Esophagus muscularis mucosa (tissue), 4 donors: Measurements from ENCODE around the gene KCNQ2.

ENCODE experiments used
- EP300 ChIP-seq: sonication (generic); formaldehyde crosslinking; IDR thresholded peaks from one replicate; pipeline ENCODE4 v1.6.1; 2017; ENCODE audit warnings: antibody characterized with exemption
- POLR2A ChIP-seq: fragments of 450-650 bp; IDR thresholded peaks from one replicate; pipeline ENCODE4 v1.6.1; 2017; ENCODE audit warnings: antibody characterized with exemption, moderate library complexity, mild to moderate bottlenecking, low read depth
- POLR2AphosphoS5 ChIP-seq, 2 donors: sonication (generic); formaldehyde crosslinking; IDR thresholded peaks; one replicate each; pipeline ENCODE4 v1.6.1; 2017; ENCODE audit warnings: antibody characterized with exemption in 2 of 2
- TF ChIP-seq, protein P1 (sequence below), 3 experiments: fragments of 200-600 bp in 2 of 3; fragments of 450-650 bp in 1 of 3; sonication (generic) in 2 of 3; IDR thresholded peaks; one replicate each; pipeline ENCODE4 v1.5.1; 2017 to 2019; ENCODE audit warnings: antibody characterized with exemption in 3 of 3, mild to moderate bottlenecking in 2 of 3, moderate library complexity in 1 of 3

DNA sequence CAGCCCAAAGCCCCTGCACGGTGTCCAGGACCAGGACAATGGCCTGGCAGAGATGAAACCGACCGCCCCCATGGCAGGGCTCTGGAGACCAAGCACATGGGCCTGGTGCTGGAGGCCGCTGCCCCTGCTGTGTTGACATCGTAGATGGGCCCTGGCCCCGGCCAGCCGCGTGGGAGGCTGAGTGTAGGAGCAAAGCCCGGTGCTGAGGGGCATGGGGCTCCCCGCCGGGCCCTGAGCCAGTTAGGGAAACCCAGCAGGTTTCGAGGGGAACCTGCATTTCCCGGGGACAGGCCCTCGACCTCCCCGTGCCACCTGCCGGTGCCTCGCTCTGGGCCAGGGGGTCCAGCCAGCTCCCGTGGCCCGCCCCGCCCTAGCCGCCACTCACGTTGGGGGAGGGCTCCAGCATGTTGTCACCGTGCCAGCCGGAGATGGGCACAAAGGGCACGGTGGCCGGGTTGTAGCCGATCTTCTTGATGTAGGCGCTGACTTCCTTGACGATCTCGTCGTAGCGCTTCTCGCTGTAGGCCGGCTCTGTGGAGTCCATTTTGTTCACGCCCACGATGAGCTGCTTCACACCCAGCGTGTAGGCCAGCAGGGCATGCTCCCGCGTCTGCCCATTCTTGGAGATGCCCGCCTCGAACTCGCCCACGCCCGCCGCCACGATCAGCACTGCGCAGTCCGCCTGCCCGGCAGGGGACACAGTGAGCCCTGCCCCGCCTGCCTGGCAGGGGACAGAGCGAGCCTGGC, 22.1 kb upstream of the KCNQ2 start:
- TF ChIP-seq, protein P1, sequence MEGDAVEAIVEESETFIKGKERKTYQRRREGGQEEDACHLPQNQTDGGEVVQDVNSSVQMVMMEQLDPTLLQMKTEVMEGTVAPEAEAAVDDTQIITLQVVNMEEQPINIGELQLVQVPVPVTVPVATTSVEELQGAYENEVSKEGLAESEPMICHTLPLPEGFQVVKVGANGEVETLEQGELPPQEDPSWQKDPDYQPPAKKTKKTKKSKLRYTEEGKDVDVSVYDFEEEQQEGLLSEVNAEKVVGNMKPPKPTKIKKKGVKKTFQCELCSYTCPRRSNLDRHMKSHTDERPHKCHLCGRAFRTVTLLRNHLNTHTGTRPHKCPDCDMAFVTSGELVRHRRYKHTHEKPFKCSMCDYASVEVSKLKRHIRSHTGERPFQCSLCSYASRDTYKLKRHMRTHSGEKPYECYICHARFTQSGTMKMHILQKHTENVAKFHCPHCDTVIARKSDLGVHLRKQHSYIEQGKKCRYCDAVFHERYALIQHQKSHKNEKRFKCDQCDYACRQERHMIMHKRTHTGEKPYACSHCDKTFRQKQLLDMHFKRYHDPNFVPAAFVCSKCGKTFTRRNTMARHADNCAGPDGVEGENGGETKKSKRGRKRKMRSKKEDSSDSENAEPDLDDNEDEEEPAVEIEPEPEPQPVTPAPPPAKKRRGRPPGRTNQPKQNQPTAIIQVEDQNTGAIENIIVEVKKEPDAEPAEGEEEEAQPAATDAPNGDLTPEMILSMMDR (IDR thresholded peaks at IDR 0.05), result no peak
- TF ChIP-seq POLR2AphosphoS5 (IDR thresholded peaks at IDR 0.05) (no peak), POLR2A (no peak), EP300 (no peak)
